GM12875 (cell line): Measurements from ENCODE around the gene BABAM2.

Experiments
- H3K4me3 ChIP-seq: one replicate; pipeline ENCODE4 v1.5.1; 2011; ENCODE audit warnings: low read depth, low read length, control low read depth
- CTCF ChIP-seq: IDR thresholded peaks from 2 replicates; pipeline ENCODE4 v1.5.1; 2011; ENCODE audit warnings: low read depth, mild to moderate bottlenecking, control low read depth, inconsistent platforms, low read length, moderate library complexity, borderline replicate concordance; ENCODE audit not compliant: insufficient read depth

Gene BABAM2

DNA sequence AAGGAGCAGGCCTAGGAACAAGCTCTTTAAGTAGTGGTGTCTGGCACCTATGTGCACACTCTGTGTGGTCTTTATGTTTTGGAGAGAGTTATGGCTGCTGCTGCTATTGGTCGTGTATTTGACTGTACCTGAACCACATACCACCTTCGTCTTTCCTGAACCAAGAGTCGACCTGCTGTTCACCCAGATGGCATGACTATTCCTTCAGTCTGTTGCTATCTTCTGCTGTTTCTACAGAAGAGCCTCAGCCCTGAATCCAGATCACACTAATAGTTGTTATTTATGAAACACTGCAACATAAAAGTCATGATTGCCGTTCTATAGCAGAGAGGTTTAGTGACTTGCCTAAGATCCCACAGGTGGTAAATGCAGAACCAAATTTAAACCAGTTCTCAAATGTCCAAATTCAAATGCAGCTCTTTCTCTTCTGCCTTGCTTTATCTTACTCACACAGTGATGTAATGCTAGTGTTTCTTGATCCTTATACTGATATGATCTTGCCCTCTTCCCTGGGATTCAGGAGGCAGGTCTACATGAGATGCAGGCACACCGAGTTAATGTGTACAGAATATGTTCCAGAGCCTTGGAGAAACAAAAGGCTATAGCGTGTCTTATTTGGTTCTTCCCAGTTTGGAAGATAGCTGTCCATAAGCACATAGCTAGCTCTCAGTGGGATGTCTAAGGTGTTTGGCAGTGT, 380.1 kb downstream of the BABAM2 start:
- no peak overlapping the region for H3K4me3 ChIP-seq
- no peak for TF ChIP-seq CTCF

DNA sequence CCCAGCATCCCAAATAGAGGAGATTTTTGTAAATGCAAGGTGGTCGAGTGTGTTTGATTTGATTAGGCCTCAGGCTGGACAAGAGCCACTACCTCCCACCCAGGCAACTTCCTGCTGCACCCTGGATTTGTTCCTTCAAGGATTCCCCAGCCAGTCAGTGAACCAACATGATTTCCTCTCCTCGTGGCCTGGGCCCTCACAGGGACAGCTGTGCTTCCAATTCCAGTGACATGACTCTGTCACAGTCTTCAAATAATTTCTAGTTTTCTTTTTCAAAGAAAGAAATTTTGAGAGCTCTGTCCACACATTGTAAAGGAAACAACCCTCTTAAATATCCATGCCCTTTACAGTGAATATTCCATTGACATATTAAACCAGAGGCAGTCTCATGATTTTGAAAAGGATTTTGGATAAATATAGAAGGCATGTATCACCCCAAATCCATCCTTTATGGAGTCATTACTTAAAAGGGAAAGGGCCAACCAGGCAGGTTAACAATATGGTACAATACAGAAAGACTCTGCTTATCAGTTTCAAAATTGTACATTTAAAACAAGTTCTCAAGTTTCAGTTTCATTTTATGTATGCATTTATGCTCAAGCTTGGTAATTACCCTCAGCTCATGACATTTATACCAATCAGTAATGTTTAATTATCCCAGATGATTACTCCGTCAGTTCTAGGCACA, 380.8 kb downstream of the BABAM2 start:
- TF ChIP-seq CTCF = no peak
- H3K4me3 ChIP-seq = no peak overlapping the region

GRCh38 chr2:28271919-28272250, 381.4 kb downstream of the BABAM2 start:
- H3K4me3 ChIP-seq = no peak overlapping the region
- no peak for TF ChIP-seq CTCF

- H3K4me3 ChIP-seq = no peak overlapping the region
- TF ChIP-seq CTCF = no peak
Observed at GRCh38 chr2:28273751-28274150, 383.2 kb downstream of the BABAM2 start.

- no peak overlapping the region for H3K4me3 ChIP-seq
- TF ChIP-seq CTCF = no peak
Observed at GRCh38 chr2:28274911-28275685, 384.6 kb downstream of the BABAM2 start.

GRCh38 chr2:28276076-28276618, 385.6 kb downstream of the BABAM2 start:
- no peak overlapping the region for H3K4me3 ChIP-seq
- no peak for TF ChIP-seq CTCF
